GM23338 (cell line): Measurements from ENCODE around the gene CDKN1A. TPM values are rescaled to one million over a fixed set of nuclear protein-coding genes. Genes with fewer than 3 reads are reported as not detected.
A peak's percentile ranks its signal among the peaks of the same experiment; 100 is the strongest.

ENCODE experiments used
- ATAC-seq: fragments of 200-7000 bp; cut with Tn5 transposase; 3 replicates; pipeline ENCODE4 v1.9.1; 2020
- DNase-seq: peaks from one replicate; pipeline ENCODE4 v3.0.0-alpha.2; 2015; ENCODE audit warnings: low spot score
- H2AFZ ChIP-seq: fragments of 200-600 bp; sonication (generic); 2 replicates; pipeline ENCODE4 v1.8.0; 2016; ENCODE audit warnings: antibody characterized with exemption, mild to moderate bottlenecking, moderate library complexity
- H3F3A ChIP-seq: fragments of 200-600 bp; sonication (generic); replicated peaks from 2 replicates; pipeline ENCODE4 v1.8.0; 2017; ENCODE audit warnings: antibody characterized with exemption, mixed run types, low read depth
- H3K27ac ChIP-seq: fragments of 200-600 bp; sonication (generic); 2 replicates; pipeline ENCODE4 v1.6.1; 2016; ENCODE audit warnings: low read depth
- H3K27me3 ChIP-seq: fragments of 200-600 bp; sonication (generic); 2 replicates; pipeline ENCODE4 v1.8.0; 2016; ENCODE audit warnings: mild to moderate bottlenecking, mixed run types, moderate library complexity; ENCODE audit not compliant: insufficient read depth
- H3K36me3 ChIP-seq: fragments of 200-600 bp; sonication (generic); 2 replicates; pipeline ENCODE4 v1.8.0; 2016; ENCODE audit warnings: mild to moderate bottlenecking; ENCODE audit not compliant: insufficient read depth
- H3K4me1 ChIP-seq: fragments of 200-600 bp; sonication (generic); 2 replicates; pipeline ENCODE4 v1.8.0; 2016; ENCODE audit warnings: mild to moderate bottlenecking, moderate library complexity; ENCODE audit not compliant: insufficient read depth
- H3K4me2 ChIP-seq: fragments of 200-600 bp; sonication (generic); 2 replicates; pipeline ENCODE4 v1.7.1; 2017; ENCODE audit warnings: mixed run types
- H3K4me3 ChIP-seq: fragments of 200-600 bp; sonication (generic); 2 replicates; pipeline ENCODE4 v1.6.1; 2016; ENCODE audit warnings: mixed run types
- H3K79me2 ChIP-seq: fragments of 200-600 bp; sonication (generic); replicated peaks from 2 replicates; pipeline ENCODE4 v1.8.0; 2017; ENCODE audit warnings: mild to moderate bottlenecking; ENCODE audit not compliant: insufficient read depth
- H3K9me2 ChIP-seq: fragments of 200-600 bp; sonication (generic); 2 replicates; pipeline ENCODE4 v1.8.0; 2017; ENCODE audit not compliant: insufficient read depth
- H4K20me1 ChIP-seq: fragments of 200-600 bp; sonication (generic); replicated peaks from 2 replicates; pipeline ENCODE4 v1.8.0; 2017; ENCODE audit warnings: mild to moderate bottlenecking; ENCODE audit not compliant: insufficient read depth
- H3K27ac Mint-ChIP-seq: 2 replicates; pipeline ENCODE4 v1.8.0; 2020; ENCODE audit warnings: inconsistent platforms, mild to moderate bottlenecking, moderate library complexity, mixed read lengths
- H3K27me3 Mint-ChIP-seq: 3 replicates; pipeline ENCODE4 v1.8.0; 2022; ENCODE audit warnings: low read depth, mild to moderate bottlenecking, moderate library complexity, mixed read lengths, inconsistent platforms; ENCODE audit not compliant: insufficient read depth, poor library complexity
- H3K36me3 Mint-ChIP-seq: 3 replicates; pipeline ENCODE4 v1.8.0; 2021; ENCODE audit warnings: low read depth, mild to moderate bottlenecking, inconsistent platforms, moderate library complexity, mixed read lengths
- H3K4me1 Mint-ChIP-seq: 3 replicates; pipeline ENCODE4 v1.8.0; 2020; ENCODE audit warnings: mild to moderate bottlenecking, inconsistent platforms, mixed read lengths
- H3K4me3 Mint-ChIP-seq: 3 replicates; pipeline ENCODE4 v1.8.0; 2021; ENCODE audit warnings: moderate library complexity, mild to moderate bottlenecking, inconsistent platforms, mixed read lengths
- H3K9me3 Mint-ChIP-seq: 3 replicates; pipeline ENCODE4 v1.8.0; 2020; ENCODE audit warnings: moderate library complexity, mild to moderate bottlenecking, inconsistent platforms, mixed read lengths
- CREB1 ChIP-seq: fragments of 250-450 bp; sonication (Bioruptor Pico); IDR thresholded peaks from 2 replicates; pipeline ENCODE4 v1.5.0; 2020; ENCODE audit warnings: low read depth, mild to moderate bottlenecking, moderate library complexity
- CTCF ChIP-seq, 2 experiments: fragments of 200-600 bp in 1 of 2; sonication (generic) in 1 of 2; conservative IDR thresholded peaks; 2 replicates each; pipeline versions ENCODE4 v1.5.1 to v1.6.1; 2016 to 2017; ENCODE audit warnings: antibody characterized with exemption in 2 of 2, low read depth in 2 of 2, mild to moderate bottlenecking in 2 of 2, moderate library complexity in 1 of 2
- ETS1 ChIP-seq: IDR thresholded peaks from 2 replicates; pipeline ENCODE4 v1.6.1; 2016; ENCODE audit warnings: antibody characterized with exemption
- EZH2phosphoT487 ChIP-seq: fragments of 200-600 bp; sonication (generic); IDR thresholded peaks from one replicate; pipeline ENCODE4 v1.8.1; 2018; ENCODE audit warnings: antibody characterized with exemption; ENCODE audit not compliant: unreplicated experiment
- NANOG ChIP-seq: IDR thresholded peaks from 2 replicates; pipeline ENCODE4 v1.6.1; 2016; ENCODE audit warnings: antibody characterized with exemption, borderline replicate concordance
- REST ChIP-seq: IDR thresholded peaks from one replicate; pipeline ENCODE4 v1.6.1; 2018; ENCODE audit warnings: antibody characterized with exemption; ENCODE audit not compliant: unreplicated experiment
- STAT1 ChIP-seq: IDR thresholded peaks from one replicate; pipeline ENCODE4 v1.6.1; 2016; ENCODE audit warnings: antibody characterized with exemption; ENCODE audit not compliant: unreplicated experiment
- ZNF114 ChIP-seq: fragments of 250-450 bp; sonication (Bioruptor Pico); IDR thresholded peaks from 2 replicates; pipeline ENCODE4 v1.5.0; 2020; ENCODE audit warnings: mild to moderate bottlenecking, moderate library complexity
- ZNF331 ChIP-seq: fragments of 250-450 bp; sonication (Bioruptor Pico); IDR thresholded peaks from 2 replicates; pipeline ENCODE4 v1.5.0; 2020; ENCODE audit warnings: low read depth, mild to moderate bottlenecking, moderate library complexity
- polyA plus RNA-seq: library from polyadenylated mRNA; unstranded; fragments of >200 nt; fragmentation: Nextera tagmentation; extraction: Ambion mirVana; gene quantifications from 2 replicates; pipeline ENCODE4 v1.2.1, GENCODE V29; 2016
- total RNA-seq: library from RNA; depleted of rRNA; stranded (reverse); fragments of >200 nt; shearing (Covaris generic); gene quantifications from 2 replicates; pipeline ENCODE4 v1.2.3, GENCODE V29; 2014

CDKN1A gene
- total and polyA plus RNA-seq, 2 experiments from 2014 or later: 31.5 to 45.6 TPM

DNA sequence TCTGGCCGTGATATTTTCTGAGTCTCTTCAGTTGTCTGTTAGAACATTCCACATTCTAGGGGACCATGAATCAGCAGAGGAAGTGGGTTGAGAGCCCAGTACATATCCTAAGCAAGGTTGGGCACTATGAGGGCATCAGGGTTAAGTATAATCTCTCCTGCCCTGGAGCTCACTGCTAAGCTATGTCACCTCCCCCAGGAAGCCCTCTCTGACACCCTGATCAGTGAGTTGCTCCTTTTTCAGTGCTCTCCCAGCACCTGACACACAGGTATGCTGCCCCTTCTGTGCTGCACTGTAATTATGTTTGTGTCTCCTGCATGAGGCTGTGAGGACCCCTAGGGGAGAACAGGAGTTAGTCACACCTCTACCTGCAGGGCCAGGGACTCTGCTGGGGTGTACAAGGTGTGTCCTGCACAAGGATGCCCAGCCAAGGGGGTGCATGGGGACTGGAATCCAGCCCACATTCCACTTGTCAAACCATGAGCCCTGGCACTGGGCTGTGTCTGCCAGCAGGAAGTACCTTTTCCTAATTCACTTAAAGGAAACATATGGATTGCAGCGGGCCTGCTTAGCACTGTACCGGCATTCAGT, 23.0 kb downstream of the CDKN1A start:
- DNase-seq: peak; percentile 23
- no peak overlapping the region for H3K4me2 ChIP-seq
- Mint-ChIP-seq H3K36me3 (no peaks in the 10 kb centered on the region), H3K4me1 (no peaks in the 10 kb centered on the region), H3K27ac (no peak overlapping the region), H3K27me3 (peaks cover 1% of the 10 kb centered on the region), H3K4me3 (no peak overlapping the region), H3K9me3 (no peaks in the 10 kb centered on the region)
- no peaks in the 10 kb centered on the region for H3K4me1 ChIP-seq
- no peak overlapping the region for H3K4me3 ChIP-seq
- H3K79me2 ChIP-seq: no peaks in the 10 kb centered on the region
- no peaks in the 10 kb centered on the region for H3K27me3 ChIP-seq
- H3F3A ChIP-seq: no peaks in the 10 kb centered on the region
- no peaks in the 10 kb centered on the region for H4K20me1 ChIP-seq
- TF ChIP-seq CTCF (conservative IDR thresholded peaks at IDR 0.05; ENCODE audit: low read depth in 2 of 2): peak; percentile 26 to 66
- no peak for TF ChIP-seq ZNF331 (CRISPR knock-in tag)
- peak; percentile 77 for ATAC-seq
- H3K36me3 ChIP-seq: no peaks in the 10 kb centered on the region
- H2AFZ ChIP-seq: no peak overlapping the region
- H3K9me2 ChIP-seq: no peaks in the 10 kb centered on the region
- no peak overlapping the region for H3K27ac ChIP-seq

- Histone ChIP-seq H3F3A (no peaks in the 10 kb centered on the region), H3K4me1 (no peaks in the 10 kb centered on the region), H3K79me2 (no peaks in the 10 kb centered on the region), H3K4me2 (no peak overlapping the region), H2AFZ (no peak overlapping the region), H3K9me2 (no peaks in the 10 kb centered on the region), H3K27ac (no peak overlapping the region), H3K4me3 (no peak overlapping the region), H4K20me1 (no peaks in the 10 kb centered on the region), H3K27me3 (no peaks in the 10 kb centered on the region), H3K36me3 (no peaks in the 10 kb centered on the region)
- Mint-ChIP-seq H3K36me3 (no peaks in the 10 kb centered on the region), H3K27me3 (peaks cover 1% of the 10 kb centered on the region), H3K4me3 (no peak overlapping the region), H3K4me1 (no peaks in the 10 kb centered on the region), H3K9me3 (no peaks in the 10 kb centered on the region), H3K27ac (no peak overlapping the region)
- no peak for DNase-seq
- no peak for ATAC-seq
- TF ChIP-seq ZNF331 (CRISPR knock-in tag) (no peak), STAT1 (no peak), NANOG (no peak), REST (no peak), CREB1 (CRISPR knock-in tag) (no peak), ZNF114 (CRISPR knock-in tag) (no peak), EZH2phosphoT487 (no peak), CTCF (conservative IDR thresholded peaks at IDR 0.05; ENCODE audit: low read depth in 2 of 2) (no peak), ETS1 (no peak)
Observed at GRCh38 chr6:36702656-36703055, 24.1 kb downstream of the CDKN1A start.
